HL-60 (cell line): Measurements from ENCODE around the gene GLRX5.

Experiments used
- DNase-seq, 2 experiments: peaks; one replicate each; pipeline ENCODE4 v3.0.0-alpha.2; 2010 to 2020; ENCODE audit warnings: low read depth in 1 of 2, low spot score in 1 of 2
- H3K27ac ChIP-seq: fragments of 250-450 bp; sonication (Bioruptor Pico); replicated peaks from 2 replicates; pipeline ENCODE4 v1.5.1; 2020; ENCODE audit warnings: mild to moderate bottlenecking, moderate library complexity
- H3K27me3 ChIP-seq: fragments of 250-450 bp; sonication (Bioruptor Pico); 2 replicates; pipeline ENCODE4 v1.5.1; 2021; ENCODE audit warnings: mild to moderate bottlenecking, moderate library complexity; ENCODE audit not compliant: insufficient read depth, poor library complexity, severe bottlenecking
- H3K4me3 ChIP-seq: replicated peaks from 2 replicates; pipeline ENCODE4 v1.5.1; 2011; ENCODE audit warnings: mild to moderate bottlenecking, control low read depth, low read length; ENCODE audit not compliant: insufficient read depth
- CTCF ChIP-seq: IDR thresholded peaks from one replicate; pipeline ENCODE4 v1.5.1; 2011; ENCODE audit warnings: low read length, control low read depth, inconsistent platforms; ENCODE audit not compliant: insufficient read depth
- GABPA ChIP-seq: IDR thresholded peaks from 2 replicates; pipeline ENCODE4 v1.6.1; 2012; ENCODE audit warnings: low read depth
- POLR2AphosphoS5 ChIP-seq: IDR thresholded peaks from 2 replicates; pipeline ENCODE4 v1.6.1; 2012; ENCODE audit warnings: low read depth
- REST ChIP-seq: IDR thresholded peaks from 2 replicates; pipeline ENCODE4 v1.6.1; 2012; ENCODE audit warnings: low read depth; ENCODE audit not compliant: insufficient replicate concordance
- SPI1 ChIP-seq: IDR thresholded peaks from 2 replicates; pipeline ENCODE4 v1.6.1; 2012; ENCODE audit warnings: low read depth, mild to moderate bottlenecking, borderline replicate concordance

The GLRX5 gene

GRCh38 chr14:95493503-95493902, 41.3 kb upstream of the GLRX5 start:
- no peak for DNase-seq
- TF ChIP-seq GABPA = no peak
- no peak for TF ChIP-seq SPI1
- TF ChIP-seq REST = no peak
- TF ChIP-seq CTCF = no peak
- no peak for TF ChIP-seq POLR2AphosphoS5

GRCh38 chr14:95493976-95494375, 40.9 kb upstream of the GLRX5 start:
- Histone ChIP-seq H3K27ac (no peak overlapping the region), H3K4me3 (no peak overlapping the region), H3K27me3 (no peaks in the 10 kb centered on the region)
- no peak for TF ChIP-seq CTCF
- no peak for TF ChIP-seq POLR2AphosphoS5
- TF ChIP-seq GABPA = no peak
- no peak for TF ChIP-seq REST
- no peak for TF ChIP-seq SPI1
- DNase-seq = no peak

More at GRCh38 chr14:95493503-95493902, 41.3 kb upstream of the GLRX5 start:
- no peaks in the 10 kb centered on the region for H3K27me3 ChIP-seq
- H3K4me3 ChIP-seq = no peak overlapping the region
- H3K27ac ChIP-seq = no peak overlapping the region

- Histone ChIP-seq H3K27me3 (no peaks in the 10 kb centered on the region), H3K27ac (peak overlapping the region; percentile 75), H3K4me3 (no peak overlapping the region)
- no peak for DNase-seq
- TF ChIP-seq POLR2AphosphoS5 (no peak), GABPA (no peak), REST (no peak), SPI1 (no peak)
Measured at GRCh38 chr14:95494456-95494855, 40.4 kb upstream of the GLRX5 start.

- Histone ChIP-seq H3K27me3 (no peaks in the 10 kb centered on the region), H3K27ac (peak overlapping the region; percentile 75), H3K4me3 (no peak overlapping the region)
- TF ChIP-seq POLR2AphosphoS5 (no peak), SPI1 (no peak), REST (no peak), CTCF (no peak), GABPA (no peak)
- DNase-seq = no peak
Measured at GRCh38 chr14:95495076-95495475, 39.8 kb upstream of the GLRX5 start.
